ENCODE results near the gene DRGX.

Gene DRGX

GRCh38 chr10:49333192-49333591 lies 62.7 kb downstream of the DRGX start:
- FAIRE-seq, result no peak

GRCh38 chr10:49332768-49333167 lies 63.1 kb downstream of the DRGX start:
- no peak for FAIRE-seq

GRCh38 chr10:49332333-49332732 lies 63.6 kb downstream of the DRGX start:
- no peak for FAIRE-seq

DNA sequence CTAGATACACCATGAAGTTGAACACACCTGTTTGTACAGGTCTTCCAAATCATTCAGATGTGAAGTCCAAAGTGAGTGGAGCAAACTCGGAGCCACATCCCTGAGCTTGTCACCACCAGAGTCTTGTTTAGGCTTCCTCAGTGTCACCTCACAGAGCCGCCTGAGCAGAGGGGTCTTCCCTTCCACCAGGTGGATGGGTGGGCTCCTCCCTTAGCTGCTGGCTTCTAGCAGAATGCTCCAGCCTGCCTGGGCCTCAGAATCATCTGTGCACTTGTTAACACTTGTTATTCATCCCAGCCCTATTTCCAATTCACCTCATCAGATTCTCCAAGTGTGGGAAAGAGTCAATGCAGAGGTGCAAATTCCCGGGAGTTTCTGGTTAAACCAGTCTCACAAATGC lies 64.5 kb downstream of the DRGX start:
- no peak for FAIRE-seq

DNA sequence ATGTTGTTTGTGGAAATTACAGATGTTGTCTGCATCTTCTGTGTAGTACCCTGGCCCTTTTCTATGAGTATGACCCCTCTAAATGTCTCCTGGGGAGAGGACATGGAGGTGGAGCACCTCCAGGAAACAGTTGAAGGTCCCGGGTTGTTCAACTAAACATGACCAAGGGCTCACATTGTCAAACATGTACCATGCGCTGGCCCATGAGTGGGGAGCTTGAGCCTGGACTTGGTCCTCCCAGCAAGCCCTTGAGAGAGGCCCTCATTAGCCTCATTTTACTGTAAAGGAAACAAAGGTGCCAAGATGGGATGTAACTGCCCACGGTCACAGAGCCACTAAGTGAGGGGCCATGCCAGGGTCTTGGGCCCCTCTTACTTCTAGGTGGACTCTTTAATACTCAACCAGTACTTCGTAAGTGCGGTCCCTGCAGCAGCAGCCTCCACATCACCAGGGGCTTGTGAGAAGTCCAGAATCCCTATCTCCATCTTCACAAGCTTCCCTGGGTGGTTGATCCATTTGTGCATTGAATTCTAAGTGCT lies 65.7 kb downstream of the DRGX start:
- no peak for FAIRE-seq

DNA sequence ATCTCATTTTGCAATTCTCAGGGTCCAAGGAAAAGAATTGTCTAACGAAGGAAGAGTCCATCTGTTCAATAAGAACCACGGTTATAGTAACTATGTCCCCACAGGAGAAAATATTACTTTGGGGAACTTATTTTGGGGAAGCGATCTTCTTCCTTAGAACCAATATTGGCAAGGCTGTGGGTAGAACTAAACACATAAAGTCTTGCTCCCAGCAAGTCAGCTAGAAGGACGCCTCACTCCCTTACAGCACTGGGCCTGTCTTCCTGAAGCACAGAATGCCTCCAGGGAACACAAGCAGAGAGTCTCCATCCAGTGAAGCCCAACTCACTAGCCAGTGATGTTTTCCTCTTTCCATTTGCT lies 66.8 kb downstream of the DRGX start:
- no peak for FAIRE-seq

DNA sequence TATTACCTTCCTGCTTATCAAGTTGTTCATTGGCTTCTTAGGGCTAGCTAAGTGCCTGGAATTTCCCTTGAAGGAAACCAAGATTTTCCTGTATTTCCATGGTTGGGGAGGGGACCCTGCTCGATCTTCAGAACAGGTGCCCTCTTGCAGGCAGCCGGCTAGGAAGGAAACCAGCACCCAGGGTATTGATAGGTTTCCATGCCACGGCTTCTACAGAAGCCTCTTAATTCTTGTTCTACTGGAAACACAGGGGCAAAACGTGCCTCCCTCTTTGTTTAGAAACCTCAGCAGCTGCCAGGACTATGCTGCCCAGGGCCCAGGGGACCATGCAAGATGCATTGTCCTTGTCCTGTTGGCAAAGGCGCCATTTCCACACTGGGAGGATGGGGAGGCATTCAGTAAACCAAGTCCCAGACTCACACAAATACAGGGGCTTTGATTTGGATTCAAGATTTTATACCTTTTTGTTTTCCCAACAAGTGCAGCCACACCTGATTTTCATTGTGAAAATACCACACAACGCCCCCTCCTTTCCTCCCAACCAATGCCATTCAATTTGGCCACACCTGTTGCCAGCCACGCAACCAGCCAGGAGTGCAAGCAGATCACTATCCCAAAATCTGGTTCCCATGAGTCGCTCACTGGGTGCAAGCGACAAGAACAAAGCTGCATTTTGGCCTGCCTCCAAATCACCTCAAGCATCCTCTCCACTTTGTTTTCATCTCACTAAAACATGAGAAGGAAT lies 67.3 kb downstream of the DRGX start:
- FAIRE-seq, result no peak

- FAIRE-seq, result no peak
Observed at GRCh38 chr10:49327036-49327813, 68.7 kb downstream of the DRGX start.

- no peak for FAIRE-seq
Observed at GRCh38 chr10:49325916-49326783, 69.7 kb downstream of the DRGX start.

GRCh38 chr10:49325131-49325915 lies 70.6 kb downstream of the DRGX start:
- FAIRE-seq, result no peak

DNA sequence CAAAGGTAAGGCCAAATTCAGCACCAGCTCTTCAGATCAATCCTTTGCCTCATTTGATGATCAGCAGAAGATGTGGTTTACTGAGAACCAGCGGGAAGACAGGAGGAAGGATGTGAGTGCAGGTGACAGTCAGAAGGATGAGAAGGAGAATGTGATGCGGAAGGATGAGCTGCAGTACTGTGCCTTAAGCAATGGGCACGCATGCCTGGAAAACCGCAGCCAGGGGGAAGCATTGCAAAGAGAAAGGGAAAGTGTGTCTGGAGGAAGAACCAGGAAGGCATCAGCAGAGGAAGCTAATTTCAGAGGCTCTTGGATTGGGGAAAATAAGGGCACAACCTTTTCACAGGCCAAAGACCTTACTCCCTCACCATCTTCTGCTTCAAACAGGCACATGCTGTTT lies 71.2 kb downstream of the DRGX start:
- FAIRE-seq, result no peak

GRCh38 chr10:49323896-49324270 lies 72.0 kb downstream of the DRGX start:
- no peak for FAIRE-seq

DNA sequence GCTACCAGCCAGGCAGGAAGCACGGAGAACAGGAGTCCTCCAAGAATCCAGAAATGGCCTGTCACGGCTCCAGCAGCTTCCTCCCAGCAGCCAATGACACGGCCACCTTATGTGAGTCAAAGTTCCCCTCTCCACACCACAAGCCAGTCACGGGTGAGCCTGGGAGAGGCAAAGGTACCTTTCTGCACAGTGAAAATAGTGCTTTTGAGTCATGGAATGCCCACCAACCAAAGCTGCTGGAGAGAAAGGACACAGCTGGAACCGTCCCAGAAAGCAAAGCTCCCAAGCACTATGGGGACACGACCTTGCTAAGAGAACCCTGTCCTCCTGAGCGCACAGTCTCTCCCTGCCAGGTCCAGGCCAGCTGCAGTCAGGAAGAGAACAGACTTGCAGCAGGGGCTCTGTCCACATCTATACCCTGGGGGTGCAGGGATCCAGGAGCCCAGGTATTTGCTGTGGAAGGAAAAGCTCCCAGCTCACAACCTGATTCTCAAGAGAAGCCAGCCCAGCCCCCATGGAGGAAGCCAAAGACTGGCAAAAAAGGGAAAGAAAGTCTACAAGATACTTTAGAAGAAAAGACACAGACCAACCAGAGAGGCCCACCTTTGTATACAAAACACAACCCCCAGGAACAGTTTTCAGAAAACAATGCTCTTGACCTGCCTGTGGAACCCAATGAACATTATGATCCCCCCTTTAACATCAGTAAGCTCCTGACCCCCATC lies 72.6 kb downstream of the DRGX start:
- no peak for FAIRE-seq

GRCh38 chr10:49322371-49323170 lies 73.3 kb downstream of the DRGX start:
- FAIRE-seq, result no peak

DNA sequence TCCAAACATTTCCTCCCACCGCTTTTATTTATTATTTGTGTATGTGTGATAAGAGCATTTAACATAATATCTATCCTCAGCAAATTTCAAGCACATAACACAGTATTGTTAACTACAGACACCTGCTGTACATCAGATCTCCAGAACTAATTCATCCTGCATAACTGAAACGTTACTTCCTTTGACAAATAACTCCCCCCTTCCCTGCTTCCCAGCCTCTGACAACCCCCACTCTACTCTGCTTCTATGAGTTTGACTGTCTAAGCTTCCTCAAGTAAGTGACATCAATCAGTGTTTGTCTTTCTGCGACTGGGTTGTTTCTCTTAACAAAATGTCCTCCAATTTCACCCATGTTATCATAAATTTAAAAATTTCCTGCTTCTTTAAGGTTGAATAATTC lies 74.9 kb downstream of the DRGX start:
- no peak for FAIRE-seq

DNA sequence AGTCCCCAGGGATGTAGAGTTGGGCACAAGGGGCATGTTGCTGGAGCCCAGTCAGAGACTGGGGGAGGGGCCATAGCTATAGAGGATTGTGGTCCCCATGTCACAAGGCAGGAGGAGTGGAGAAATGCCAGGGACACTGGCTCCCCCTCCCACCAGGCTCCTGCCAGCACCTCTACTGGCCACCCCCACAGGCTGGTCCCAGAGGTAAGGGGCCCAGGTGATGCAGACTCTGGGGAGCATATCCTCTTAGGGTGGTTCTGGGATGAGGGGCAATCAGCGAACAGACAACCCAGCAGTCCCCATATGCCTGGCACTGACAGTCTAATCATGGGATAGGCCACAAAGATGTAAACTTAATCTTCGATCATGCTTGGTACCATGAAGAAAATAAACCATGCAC lies 75.7 kb downstream of the DRGX start:
- FAIRE-seq, result no peak

DNA sequence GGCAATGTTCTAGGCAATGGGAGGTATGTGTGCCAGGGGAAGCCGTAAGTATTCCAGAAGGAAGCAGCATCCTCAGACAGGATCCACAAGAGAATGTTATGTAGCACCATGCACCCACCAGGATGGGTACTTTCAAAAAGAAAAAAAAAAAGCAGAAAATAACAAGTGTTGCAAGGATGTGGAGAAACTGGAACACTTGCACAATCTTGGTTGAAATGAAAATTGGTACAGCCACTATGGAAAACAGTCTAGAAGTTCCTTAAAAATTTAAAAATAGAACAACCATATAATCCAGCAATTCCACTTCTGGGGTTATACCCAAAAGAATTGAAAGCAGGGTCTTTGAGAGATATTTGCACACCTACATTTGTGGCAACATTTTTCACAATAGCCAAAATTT lies 76.7 kb downstream of the DRGX start:
- FAIRE-seq, result no peak

DNA sequence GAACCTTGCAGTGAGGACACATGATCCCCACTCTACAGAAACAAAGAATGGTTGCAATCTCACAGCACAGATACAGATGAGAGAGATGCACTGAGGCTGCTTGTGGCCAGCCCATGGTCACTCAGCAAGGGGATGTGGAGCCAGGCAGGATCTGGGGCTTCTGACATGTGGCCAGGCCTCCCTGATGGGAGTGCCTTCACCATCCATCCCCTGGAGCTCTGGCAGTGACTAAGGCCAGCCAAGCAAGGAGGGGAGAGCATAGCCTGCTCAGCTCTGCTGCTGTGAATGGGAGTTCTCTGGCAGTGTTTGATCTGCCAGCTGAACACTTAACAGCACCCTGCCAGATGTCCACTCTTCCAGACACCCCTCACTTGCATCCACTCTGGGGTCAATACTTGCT lies 77.1 kb downstream of the DRGX start:
- no peak for FAIRE-seq

DNA sequence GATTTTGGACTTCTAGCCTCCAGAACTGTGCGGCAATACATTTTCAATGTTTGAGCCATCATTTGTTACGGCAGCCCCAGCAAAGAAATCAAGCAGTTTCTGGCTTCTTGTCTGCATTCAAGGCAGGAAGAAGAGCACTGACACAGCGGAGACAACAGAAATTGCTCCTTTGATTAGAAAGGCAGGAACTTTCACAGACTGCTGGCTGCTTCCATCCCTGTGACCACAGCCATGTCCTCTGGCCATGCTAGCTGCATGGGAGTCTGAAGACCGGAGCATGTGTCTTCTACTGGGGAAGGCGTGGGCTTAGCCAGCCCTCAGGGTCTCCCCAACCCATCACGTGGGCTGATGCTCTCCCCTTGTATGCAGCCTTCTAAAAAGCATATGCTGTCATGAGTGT lies 77.9 kb downstream of the DRGX start:
- FAIRE-seq, result no peak

DNA sequence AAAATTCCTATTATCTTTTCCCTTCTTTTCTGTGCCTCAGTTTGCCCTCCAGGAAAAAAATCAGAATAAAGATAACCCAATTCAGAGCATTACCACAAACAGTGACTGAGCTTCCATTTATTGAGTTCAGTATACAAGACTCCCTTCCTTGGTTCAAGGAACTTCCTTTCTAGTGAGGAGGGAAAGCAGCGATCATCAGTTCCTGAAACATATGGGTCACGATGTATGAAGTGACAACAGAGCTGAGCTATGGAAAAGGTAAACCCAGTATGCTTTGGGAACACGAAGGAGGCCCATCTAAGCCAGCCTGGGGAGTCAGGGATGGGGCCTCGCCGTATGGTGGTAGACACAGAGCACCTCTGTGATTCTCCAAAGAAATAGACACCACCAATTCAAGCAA lies 81.1 kb downstream of the DRGX start:
- FAIRE-seq, result no peak

Measured in colon (tissue), 2 donors.